Stimulated activated CD8-positive, alpha-beta memory T cell treated with anti-CD3 and anti-CD28 coated beads, Interleukin-4, amount 100 ng/mL, for 48 hours (primary cell): ENCODE measurements around the gene MYO18A.
A peak's percentile ranks its signal among the peaks of the same experiment; 100 is the strongest.

Source experiments
- DNase-seq: peaks from one replicate; pipeline ENCODE4 v3.0.0-alpha.2; 2020

MYO18A gene

DNA sequence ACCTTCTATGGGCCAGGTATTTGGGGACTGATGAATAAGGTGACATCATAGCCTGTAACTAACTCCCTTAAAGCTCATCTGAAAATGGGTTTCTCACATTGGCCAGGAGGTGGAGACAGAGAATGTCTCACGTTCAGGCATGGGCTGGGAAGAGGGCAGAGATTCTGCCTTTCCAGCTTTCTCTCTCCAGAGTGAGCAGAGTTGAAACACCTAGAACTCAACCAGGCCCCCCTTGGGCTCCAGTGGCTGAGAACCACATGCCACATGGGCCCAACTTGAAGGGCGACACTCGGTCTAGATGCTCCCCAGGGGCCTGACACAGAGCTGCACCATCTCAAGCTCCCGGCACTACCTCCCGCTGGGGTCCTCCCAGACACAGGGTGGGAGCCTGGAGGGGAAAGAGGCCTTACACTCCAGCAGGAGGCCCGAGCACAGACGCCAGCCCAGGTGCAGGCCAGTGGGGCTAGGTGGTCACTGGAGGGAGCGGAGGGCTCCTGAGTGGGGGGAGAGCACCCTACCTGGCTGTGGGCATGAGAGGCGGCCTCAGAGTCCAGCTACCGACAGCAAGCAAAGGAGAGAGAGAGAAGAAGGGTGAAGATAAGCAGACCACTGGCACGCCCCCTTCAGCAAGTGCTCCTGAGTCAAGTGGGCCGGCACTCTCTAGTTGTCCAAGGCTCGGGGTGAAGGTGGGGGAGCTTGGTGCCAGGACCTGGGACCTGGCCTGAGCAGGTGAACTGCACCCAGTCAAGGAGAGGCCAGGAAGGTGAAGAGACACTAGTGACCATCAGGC lies 55.9 kb downstream of the MYO18A start:
- DNase-seq: peak; percentile 42

DNA sequence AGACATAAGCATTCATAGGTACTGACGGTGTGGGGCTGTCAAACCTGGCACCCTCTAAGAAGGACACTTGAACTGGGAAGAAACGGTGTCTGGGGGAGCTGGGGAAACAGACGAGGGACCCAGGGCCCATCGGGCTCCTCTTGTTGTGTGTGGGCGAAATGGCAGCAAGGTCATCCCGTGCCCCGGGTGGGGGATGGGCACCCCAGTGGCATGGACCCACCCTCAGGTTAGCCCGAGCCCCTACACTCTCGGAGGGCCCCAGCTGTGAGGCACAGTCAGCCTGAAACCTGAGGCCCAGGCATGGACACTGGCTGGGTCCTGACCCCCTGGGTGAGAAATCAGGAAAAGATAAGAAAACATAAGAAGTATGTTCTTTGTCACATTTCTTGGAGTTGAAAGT lies 57.1 kb downstream of the MYO18A start:
- no peak for DNase-seq

DNA sequence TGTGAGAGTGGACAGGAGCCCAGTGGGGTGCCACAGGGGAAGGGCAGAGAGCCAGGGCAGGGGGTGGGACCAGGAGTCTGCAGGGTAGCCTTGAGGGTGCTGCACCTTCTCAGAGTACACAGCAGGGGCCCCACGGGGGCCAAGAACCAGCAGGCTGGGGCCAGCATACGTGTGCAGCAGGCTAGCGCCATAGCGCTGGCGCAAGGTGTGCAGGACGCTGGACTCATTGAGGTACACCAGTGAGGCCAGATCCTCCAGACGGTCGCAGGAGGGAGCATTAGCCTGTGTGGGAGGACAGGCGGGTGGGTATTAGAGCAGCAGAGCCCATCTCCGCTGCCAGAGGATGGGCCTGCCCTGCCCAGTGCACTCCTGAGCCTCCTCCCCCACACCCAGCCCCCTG lies 58.8 kb downstream of the MYO18A start:
- no peak for DNase-seq

DNA sequence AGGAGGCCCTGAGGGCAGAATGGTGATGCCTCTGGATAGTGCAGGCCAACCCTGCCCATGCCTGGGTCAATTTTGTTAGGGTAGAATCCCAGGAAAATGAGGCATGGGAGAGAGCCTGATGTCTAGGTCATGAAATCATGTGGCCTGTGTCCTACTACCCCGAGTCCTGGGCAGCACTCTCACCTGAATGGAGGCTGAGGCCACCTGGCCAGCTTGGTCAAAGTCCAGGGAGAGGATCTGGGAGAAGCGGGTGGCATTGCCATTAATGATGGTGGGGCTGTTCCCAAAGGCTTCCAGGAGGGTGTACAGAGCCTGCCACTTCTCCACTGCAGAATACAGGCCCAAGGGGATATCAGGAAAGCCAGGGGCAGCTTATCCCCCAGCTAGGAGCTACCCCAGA lies 59.8 kb downstream of the MYO18A start:
- DNase-seq: no peak

DNA sequence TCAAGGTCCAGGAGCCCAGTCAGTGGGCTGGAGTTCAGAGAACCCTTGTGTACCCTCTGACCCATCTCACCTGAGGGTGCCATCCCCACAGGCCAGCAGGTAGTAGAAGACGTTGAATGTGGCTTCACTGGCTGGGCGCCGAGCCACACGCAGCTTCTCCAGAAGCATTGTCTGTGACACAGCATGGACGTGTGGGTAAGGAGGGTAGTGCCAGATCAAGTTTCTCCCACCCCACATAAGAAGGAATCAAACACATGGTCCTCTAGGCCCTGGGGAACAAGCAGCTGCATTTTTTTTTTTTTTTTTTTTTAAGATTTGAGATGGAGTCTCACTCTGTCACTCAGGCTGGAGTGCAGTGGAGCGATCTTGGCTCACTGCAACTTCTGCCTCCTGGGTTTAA lies 60.9 kb downstream of the MYO18A start:
- no peak for DNase-seq

DNA sequence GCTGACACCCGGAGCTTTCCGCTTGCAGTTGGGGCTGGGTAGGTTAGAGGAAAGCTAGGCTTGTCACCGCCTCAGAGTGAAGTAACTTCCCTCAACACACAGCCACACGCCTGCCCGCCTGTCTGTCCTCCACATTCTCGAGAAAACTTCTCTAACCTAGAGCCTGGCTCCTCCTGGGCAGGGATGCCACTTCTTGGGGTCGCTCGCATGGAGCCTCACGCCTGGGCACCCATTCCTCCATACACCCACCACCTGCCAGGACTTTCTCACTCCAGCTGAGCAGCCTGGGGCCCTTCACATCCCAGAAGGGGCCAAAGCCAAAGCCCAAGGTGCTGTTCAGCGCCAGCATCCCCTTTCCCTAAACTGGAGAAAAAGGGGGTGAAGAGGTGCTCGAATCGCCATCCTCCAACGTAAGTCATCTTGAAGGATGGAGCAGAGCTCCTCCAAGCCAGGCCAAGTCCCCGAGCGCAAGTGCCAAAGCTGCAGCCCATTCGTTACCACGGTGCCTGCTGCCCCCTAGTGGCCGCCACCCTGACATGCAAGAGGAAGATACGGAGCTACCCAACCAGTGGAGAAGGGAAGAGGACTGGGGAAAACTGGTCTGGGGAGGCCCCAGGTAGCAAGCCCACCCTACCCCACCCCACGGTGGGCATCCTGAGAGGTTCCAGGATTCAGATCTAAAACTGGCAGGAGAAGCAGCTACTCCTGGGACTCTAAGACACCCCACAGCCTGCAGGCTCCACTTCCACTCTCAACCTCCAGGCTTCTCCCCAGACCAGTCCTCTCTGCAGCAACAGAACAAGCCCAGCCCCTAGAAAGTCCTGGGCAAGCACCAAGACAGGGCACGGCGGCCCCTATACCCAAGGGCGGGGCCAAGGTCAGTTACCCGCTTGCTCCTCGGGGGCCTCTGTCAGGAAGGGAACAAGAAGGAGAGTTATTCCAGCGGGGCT lies 63.1 kb downstream of the MYO18A start:
- peak; percentile 90 for DNase-seq

DNA sequence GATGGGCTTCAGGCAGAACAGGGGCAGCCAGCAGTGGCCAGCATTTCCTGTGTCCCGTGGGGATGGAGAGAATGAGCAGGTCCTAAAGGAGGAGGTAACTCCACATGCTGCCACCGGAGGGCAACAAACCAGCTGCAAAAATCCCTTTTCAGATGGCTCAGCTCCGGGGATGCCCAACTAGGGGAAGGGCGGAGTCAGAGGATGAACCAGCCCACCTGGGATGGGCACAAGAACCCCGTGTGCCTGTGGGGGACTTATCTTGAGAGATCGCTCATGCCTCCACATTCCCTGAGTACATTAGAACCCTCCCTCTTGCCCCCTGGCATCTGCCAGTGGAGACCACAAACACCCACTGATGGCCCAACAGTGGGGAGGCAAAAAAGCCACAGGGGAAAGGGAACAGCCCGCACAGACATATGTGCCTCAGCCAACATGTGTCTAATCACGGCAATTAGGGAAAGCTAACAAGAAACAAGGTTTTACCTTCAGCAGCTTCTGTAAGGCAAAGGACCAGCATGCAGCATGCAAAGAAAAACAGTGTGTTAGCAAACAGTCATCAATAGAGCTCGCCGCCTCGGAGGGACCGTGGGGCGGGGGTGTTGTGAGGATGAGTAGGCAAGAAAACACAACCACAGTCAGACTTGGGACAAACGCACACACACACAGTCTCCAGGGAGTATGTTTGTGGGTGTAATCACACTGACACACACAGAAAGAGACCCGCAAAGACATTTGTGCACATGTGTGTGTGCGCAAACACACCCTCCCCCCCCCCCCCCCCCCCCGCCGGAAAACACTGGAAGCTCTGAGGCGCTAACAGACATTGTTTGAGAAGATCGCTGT lies 64.0 kb downstream of the MYO18A start:
- DNase-seq: peak; percentile 73

DNA sequence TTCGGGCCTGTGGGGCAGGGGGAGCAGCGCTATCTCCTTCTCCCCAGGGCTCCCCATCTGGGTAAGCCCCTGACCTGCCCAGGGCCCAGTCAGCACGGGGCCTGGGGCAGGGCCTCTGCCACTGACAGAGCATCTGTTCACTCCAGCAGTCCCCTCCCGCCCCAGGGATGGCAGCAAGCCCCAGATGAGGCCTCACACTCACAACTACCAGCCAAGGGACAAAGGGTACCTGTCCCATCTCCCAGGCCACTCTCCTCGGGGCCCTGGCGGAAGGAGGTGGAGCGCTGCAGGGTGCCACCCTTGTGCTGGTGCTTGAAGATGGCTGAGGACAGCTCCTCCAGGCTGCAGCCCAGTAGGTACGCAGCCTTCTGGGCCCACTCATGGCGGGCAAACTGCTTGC lies 64.8 kb downstream of the MYO18A start:
- DNase-seq: no peak

DNA sequence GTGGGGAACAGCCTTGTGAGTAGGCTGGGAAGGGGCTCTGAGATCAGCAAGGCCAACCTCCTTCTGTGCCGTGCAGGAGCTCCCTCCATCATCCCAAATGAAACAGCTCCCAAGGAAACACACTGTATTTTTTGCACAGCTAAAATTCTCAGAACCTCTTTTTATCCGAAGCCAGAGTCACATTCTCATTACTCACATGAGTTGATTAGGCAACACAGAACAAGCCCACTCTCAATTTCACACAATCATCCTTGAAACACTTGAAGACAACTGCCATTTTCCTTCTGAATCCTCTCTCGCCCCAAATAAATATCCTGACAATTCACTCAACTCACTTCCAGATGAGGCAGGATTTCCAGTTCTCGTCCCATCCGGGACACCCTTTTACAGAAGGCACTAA lies 66.1 kb downstream of the MYO18A start:
- no peak for DNase-seq

DNA sequence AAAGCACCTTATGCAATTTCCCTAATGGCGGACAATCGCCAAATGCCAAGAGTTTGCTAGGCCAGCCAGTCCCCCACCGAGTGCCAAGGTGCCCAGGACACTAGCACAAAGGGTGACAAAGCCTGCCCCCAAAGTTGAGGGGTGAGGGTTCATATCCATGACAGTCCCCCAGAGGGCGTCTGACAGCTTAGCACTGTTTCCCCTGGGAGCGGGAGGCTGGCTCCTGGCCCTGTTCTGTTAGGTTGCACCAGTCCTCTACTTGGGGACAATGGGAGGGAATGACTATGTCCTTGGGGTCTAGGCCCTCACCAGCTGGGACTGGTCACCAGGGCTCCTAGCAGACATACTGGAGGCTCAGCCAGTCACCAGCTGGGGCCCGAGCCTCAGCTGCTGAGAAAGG lies 66.9 kb downstream of the MYO18A start:
- no peak for DNase-seq

DNA sequence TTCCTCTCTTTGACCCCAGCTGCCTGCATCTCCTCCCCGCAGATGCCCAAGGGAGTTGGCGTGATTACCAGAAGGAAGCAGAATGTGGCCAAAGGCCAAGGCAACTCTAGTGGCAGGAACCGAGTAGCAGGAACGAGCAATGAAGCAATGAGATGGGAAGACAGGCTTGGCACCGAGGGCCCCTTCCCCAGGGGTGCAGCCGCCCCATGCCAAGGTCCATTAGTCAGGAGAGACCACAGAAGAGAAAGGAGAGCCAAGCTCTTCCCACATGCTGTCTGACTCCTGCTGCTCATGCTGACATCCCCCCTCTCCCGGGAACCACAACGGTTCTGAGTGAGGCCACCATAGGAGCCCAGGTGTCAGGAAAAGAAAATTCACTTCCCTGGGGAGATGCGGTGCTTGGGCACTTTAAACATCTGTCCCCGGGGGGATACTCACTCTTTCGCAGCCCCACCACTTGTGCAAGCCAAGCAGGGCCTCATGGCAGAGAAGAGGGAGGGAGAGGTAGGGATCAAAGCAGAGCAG lies 67.4 kb downstream of the MYO18A start:
- DNase-seq: no peak

DNA sequence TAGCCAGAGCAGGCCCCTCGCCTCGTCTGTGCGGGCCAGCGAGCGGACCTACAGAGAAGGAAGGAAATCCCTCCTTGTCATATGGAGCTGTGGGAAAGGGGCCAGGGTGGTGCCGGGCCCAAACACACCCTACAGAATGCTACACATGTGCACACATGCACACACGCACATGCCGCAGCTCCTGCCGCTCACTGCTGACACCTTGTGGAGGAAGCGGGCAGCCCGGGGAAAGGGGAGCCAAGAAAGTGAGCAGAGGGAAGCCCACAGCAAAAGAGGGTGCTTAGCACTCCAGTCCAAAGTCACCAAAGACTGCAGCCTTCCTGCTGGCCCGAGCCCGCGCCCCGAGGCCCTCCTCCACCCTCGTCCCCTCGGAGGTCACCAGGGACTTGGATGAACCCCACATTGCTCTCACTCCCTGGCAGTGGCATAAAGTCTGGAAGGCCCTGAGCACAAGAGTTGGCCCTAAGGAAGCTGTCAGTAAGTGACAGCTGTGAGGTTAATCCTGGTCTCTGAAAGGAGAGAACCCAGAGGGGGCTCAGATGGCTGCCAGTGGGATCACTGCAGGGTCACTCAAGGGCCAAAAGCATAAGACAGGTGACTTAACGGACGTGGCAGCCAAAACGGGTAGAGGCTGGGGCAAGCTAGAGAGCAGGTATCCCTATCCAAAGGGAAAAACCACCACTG lies 68.2 kb downstream of the MYO18A start:
- peak; percentile 88 for DNase-seq

DNA sequence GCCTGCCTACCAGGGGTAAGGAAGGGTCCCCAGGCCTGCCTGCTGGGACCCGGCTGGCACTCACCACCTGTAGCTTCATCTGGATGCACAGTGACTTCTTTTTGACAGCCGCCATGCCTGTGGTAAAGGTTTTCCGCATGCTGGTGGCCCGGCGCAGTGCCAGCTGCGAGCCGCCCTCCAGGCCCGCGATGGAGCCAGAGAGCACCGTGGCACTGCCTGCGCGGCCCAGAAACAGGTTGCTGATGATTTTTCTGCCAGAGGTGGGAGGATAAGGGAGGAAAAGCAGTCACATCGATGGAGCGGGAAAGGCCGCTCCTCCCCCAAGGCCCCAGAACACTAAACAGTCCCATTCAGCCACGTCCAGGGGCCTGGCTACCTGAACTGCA lies 69.8 kb downstream of the MYO18A start:
- DNase-seq: no peak

DNA sequence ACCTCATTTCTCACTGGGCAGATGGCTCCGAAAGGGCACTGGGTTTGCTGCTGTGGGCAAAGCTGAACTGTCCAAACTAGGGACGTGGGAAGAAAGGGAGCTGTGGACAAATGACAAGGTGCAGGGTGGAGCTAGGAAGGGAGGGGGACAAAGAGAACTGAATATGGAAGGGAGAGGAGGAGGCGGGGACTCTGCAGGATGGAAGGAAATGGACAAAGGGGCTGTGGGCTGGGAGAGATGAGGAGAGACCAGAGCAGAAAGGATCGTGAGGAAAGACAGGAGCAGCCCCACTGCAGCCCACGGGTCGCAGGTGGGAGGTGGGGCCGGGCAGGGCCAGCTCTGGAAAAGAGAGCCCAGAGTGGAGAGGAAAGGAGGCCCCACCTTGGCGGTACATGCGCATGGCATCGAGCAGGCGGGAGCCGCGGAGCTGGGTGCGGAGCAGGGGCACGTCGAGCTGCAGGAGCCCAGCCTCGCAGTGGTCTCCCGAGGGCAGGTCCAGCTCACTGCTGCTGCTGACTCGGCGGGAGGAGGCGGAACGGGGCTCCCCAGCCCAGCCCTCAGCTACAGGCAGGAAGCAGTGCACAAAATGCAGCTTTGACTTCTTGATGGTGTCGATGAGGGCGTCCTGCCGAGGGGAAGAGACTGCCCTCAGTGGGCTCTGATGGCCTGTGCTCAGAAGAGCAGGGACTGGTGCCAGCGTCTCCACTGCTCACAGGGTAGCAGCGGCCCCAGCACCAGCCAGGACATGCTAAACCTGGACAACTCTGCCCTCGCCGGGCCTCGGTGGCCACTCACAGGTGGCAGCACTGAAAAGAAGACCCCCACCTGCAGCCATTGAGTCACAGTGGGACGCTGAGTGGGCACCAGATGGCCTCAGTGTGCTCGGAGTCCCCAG lies 70.5 kb downstream of the MYO18A start:
- no peak for DNase-seq

DNA sequence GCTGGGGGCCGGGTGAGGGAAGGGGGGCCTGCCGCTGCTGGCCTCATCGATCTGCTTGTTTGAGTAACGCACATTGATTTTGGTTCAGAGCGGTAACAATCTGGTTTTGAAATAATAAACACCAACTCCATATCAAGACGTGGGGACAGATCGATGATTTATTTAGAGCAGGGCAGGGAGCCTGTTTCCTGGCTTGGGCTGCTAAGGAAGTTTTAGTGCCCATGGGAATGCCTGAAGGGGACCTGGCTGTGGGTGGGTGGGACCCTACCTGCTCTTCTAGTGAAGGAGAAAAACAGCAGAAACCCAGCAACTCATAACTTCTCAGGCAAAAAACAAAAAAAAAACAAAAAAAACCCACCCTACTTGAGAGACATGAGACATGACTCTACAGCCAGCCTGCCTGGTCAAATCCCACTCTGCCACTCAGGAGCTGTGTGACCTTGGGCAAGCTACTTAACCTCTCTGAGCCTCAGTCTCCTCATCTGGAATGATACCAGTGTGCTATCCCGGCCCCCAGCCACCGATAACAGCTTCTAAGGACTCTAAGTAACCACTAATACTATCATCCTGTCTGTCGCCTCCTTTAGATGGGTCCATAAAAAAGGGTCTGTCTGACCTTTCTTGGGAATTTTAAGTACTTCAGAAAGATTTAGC lies 71.2 kb downstream of the MYO18A start:
- DNase-seq: no peak

DNA sequence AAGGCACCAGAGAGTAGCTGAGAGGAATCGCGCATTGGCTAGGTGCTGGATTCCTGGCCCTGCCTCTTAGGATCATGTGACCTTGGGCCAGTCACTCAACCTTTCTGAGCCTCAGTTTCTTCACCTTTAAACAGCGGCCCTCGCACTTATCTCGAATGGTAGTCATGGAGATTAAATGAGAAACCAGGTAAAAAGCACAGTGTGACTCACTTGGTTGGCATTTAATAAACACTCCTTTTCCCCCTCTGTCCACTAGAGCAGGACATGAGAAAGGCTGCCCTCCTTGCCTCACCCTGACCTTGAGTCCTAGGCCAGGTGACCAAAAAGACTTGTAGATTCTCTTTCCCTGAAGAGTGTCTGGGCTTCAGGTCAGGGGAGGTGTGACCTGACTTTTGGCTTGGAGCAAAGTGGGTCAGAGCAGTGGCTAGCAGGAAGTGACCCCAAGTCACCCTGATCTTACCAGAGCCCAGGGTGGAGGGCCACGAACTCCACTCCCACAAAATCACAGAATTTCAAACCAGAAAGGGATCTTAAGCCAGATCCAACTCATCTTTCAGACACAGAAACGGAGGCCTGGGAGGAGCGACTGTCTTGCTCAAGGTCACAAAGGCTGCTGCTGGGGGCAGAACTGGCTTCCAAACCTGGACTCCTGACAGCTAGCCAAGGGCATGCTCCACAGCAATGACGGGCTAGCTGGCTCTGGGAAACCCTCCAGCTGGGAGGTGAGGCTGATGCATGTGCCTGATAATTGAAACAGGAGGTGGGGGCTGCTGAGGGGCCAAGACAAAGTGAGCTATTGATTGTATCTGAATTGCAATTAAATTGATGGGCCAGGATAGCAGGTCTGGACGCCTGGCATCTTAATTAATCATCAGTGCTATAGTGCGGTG lies 72.0 kb downstream of the MYO18A start:
- no peak for DNase-seq

DNA sequence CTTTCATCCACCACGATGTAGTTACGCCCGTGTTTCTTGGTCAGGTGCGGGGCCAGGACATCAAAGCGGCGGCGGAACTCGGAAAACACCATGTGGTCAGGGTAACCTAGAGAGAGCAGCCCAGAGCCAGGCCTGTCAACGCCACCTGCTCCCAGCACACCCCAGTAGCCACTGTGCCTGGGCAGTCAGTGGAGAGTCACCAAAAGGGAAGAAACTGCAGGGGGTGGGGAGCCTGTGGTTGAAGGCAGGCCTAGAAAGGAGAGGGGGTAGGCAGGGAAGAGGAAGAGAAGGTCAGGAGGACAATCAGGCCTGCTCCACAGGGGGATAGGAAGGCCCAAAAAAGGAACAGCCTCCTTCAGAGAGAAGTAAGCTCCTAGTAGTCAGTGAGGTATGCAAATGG lies 73.1 kb downstream of the MYO18A start:
- DNase-seq: no peak

DNA sequence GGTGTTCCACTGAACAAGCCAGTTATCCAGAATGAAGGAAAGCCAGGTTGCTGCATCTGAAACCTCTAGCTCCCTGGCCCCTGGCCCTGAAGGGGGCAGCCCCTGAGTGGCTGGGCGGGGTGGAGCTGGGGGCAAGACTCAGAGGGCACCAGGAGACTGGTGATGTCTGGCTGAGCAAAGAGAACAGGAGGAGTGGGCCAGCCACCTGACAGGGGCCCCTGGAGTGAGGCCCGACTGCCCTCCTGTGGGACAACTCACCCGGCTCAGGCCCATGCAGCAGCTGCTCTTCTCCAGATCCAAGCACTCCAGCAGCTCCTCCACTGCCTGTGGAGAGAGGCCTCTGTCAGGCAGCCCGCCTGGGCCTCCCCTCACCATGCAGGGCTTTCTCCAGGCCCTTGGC lies 76.9 kb downstream of the MYO18A start:
- no peak for DNase-seq

DNA sequence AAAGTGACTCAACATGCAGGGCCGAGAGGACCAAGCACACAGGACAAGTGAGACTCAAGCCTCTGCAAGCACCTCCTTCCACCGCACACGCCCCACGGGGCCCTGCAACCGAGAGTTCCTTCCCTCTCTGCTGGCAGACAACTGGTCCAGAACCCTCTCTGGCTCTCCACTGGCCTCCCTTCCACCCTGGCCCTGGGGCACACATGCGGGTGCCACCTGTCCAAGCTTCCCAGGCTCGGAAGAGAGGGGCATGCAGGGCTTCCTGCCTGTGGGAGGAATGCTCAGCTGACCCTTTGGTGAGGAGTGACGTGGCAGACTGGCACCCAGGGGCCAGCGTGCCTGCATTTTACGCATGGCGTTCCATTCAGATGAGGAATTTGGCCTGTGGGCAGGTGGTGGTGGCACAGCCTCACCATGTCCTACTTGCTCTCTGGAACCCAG lies 77.4 kb downstream of the MYO18A start:
- DNase-seq: no peak

DNA sequence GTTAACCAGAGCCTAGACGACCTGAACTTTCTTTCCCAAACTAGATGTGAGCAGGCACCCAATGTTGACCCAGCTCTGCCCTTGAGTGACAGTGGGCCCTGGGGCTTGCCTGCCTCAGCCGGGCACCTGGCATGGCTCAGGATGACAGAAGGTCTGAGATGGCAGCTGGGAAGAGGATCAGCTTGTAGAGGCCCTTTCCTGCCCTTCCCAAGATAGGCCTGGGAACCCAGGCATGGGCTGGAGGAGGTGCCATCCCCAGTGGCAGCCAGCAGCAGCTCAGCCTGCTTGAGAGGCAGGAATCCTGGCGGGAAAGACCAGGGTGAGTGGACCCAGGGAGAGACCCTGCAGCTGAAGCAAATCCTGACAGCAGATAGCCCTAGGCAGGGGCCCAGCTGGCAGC lies 78.2 kb downstream of the MYO18A start:
- DNase-seq: no peak
